Non-pigmented ciliary epithelial cell (primary cell): ENCODE data around the gene SGSM1.

Experiments
- DNase-seq: peaks from one replicate; pipeline ENCODE4 v3.0.0-alpha.2; 2010; ENCODE audit warnings: low read depth

SGSM1 gene

GRCh38 chr22:24950272-24950902, 144.4 kb downstream of the SGSM1 start:
- DNase-seq, result no peak

- no peak for DNase-seq
Measured at GRCh38 chr22:24951942-24952836, 146.2 kb downstream of the SGSM1 start, which contains the start of gene KIAA1671. Gene KIAA1671, plus strand, starts transcription at chr22:24952716. Its CDS starts 75,284 bp downstream, at chr22:25028000.

GRCh38 chr22:24952837-24953383, 146.9 kb downstream of the SGSM1 start:
- no peak for DNase-seq

- DNase-seq, result no peak
Measured at GRCh38 chr22:24953384-24954113, 147.5 kb downstream of the SGSM1 start.

GRCh38 chr22:24954114-24954463, 148.1 kb downstream of the SGSM1 start:
- no peak for DNase-seq

- DNase-seq, result no peak
Measured at GRCh38 chr22:24954856-24955255, 148.8 kb downstream of the SGSM1 start.

GRCh38 chr22:24957043-24957442, 151.0 kb downstream of the SGSM1 start:
- no peak for DNase-seq

GRCh38 chr22:24961217-24961844, 155.3 kb downstream of the SGSM1 start:
- DNase-seq, result no peak

- no peak for DNase-seq
Measured at GRCh38 chr22:24962094-24962493, 156.1 kb downstream of the SGSM1 start.

GRCh38 chr22:24962835-24963234, 156.8 kb downstream of the SGSM1 start:
- DNase-seq, result no peak

GRCh38 chr22:24964441-24964840, 158.4 kb downstream of the SGSM1 start:
- no peak for DNase-seq

- no peak for DNase-seq
Measured at GRCh38 chr22:24965822-24966626, 160.0 kb downstream of the SGSM1 start.

GRCh38 chr22:24968066-24968561, 162.1 kb downstream of the SGSM1 start:
- DNase-seq, result no peak

- no peak for DNase-seq
Measured at GRCh38 chr22:24969560-24970301, 163.7 kb downstream of the SGSM1 start.

- no peak for DNase-seq
Measured at GRCh38 chr22:24972369-24972768, 166.4 kb downstream of the SGSM1 start.

GRCh38 chr22:24973872-24974271, 167.9 kb downstream of the SGSM1 start:
- no peak for DNase-seq

GRCh38 chr22:24975125-24975640, 169.2 kb downstream of the SGSM1 start:
- DNase-seq, result no peak

- no peak for DNase-seq
Measured at GRCh38 chr22:24975813-24976341, 169.9 kb downstream of the SGSM1 start.

- no peak for DNase-seq
Measured at GRCh38 chr22:24976442-24977218, 170.6 kb downstream of the SGSM1 start.
